Neural cell (in vitro differentiated cells): ENCODE data around the gene WDR35. TPM values are rescaled to one million over a fixed set of nuclear protein-coding genes. Genes with fewer than 3 reads are reported as not detected.

ENCODE experiments used
- H2AFZ ChIP-seq: fragments of 200-600, 300-800 bp; sonication (generic), shearing (Covaris generic); 2 replicates; pipeline ENCODE4 v1.6.0; 2014; ENCODE audit warnings: low read depth, mild to moderate bottlenecking, antibody characterized with exemption, low read length, moderate library complexity
- H3F3A ChIP-seq: fragments of 200-600 bp; shearing (Covaris generic); 2 replicates; pipeline ENCODE4 v1.6.1; 2016; ENCODE audit warnings: mild to moderate bottlenecking, moderate library complexity, mixed read lengths, antibody characterized with exemption, low read length; ENCODE audit not compliant: insufficient read depth, poor library complexity, severe bottlenecking
- H3K27ac ChIP-seq: fragments of 200-600, 300-800 bp; sonication (generic), shearing (Covaris generic); 2 replicates; pipeline ENCODE4 v1.5.1; 2014; ENCODE audit warnings: mild to moderate bottlenecking, low read length, moderate library complexity
- H3K27me3 ChIP-seq: fragments of 300-800, 200-600 bp; sonication (generic), shearing (Covaris generic); 2 replicates; pipeline ENCODE4 v1.6.0; 2014; ENCODE audit warnings: mild to moderate bottlenecking, low read depth, low read length, moderate library complexity; ENCODE audit not compliant: insufficient read depth
- H3K36me3 ChIP-seq: fragments of 300-800, 200-600 bp; sonication (generic), shearing (Covaris generic); 2 replicates; pipeline ENCODE4 v1.5.1; 2014; ENCODE audit warnings: mild to moderate bottlenecking, antibody characterized with exemption, low read length, moderate library complexity; ENCODE audit not compliant: insufficient read depth
- H3K4me2 ChIP-seq: fragments of 300-800, 200-600 bp; sonication (generic), shearing (Covaris generic); 2 replicates; pipeline ENCODE4 v1.6.0; 2014; ENCODE audit warnings: mild to moderate bottlenecking, low read length
- H3K4me3 ChIP-seq: fragments of 300-800, 200-600 bp; sonication (generic), shearing (Covaris generic); 2 replicates; pipeline ENCODE4 v1.5.1; 2014; ENCODE audit warnings: mild to moderate bottlenecking, low read length, moderate library complexity
- H3K79me2 ChIP-seq: fragments of 200-600 bp; shearing (Covaris generic); replicated peaks from 2 replicates; pipeline ENCODE4 v1.6.0; 2014; ENCODE audit warnings: mild to moderate bottlenecking, low read length, moderate library complexity; ENCODE audit not compliant: insufficient read depth
- H3K9ac ChIP-seq: fragments of 300-800, 200-600 bp; sonication (generic), shearing (Covaris generic); 2 replicates; pipeline ENCODE4 v1.6.1; 2016; ENCODE audit warnings: mild to moderate bottlenecking, low read length, mixed read lengths
- H3K9me2 ChIP-seq: fragments of 200-600 bp; shearing (Covaris generic); 2 replicates; pipeline ENCODE4 v1.6.1; 2016; ENCODE audit warnings: mild to moderate bottlenecking, low read length, mixed read lengths; ENCODE audit not compliant: insufficient read depth
- H3K9me3 ChIP-seq: fragments of 200-600, 300-800 bp; sonication (generic), shearing (Covaris generic); 2 replicates; pipeline ENCODE4 v1.6.1; 2016; ENCODE audit warnings: mild to moderate bottlenecking, mixed run types, low read length, moderate library complexity, mixed read lengths
- H4K20me1 ChIP-seq: fragments of 200-600 bp; shearing (Covaris generic); 2 replicates; pipeline ENCODE4 v1.6.1; 2016; ENCODE audit warnings: mild to moderate bottlenecking, mixed run types; ENCODE audit not compliant: insufficient read depth
- CTCF ChIP-seq: fragments of 450-650 bp; IDR thresholded peaks from 2 replicates; pipeline ENCODE4 v1.5.1; 2014; ENCODE audit warnings: antibody characterized with exemption, mild to moderate bottlenecking, moderate library complexity; ENCODE audit not compliant: poor library complexity, severe bottlenecking
- EP300 ChIP-seq: fragments of 450-650 bp; conservative IDR thresholded peaks from 2 replicates; pipeline ENCODE4 v1.6.1; 2014; ENCODE audit warnings: antibody characterized with exemption, mild to moderate bottlenecking, moderate library complexity; ENCODE audit not compliant: poor library complexity, severe bottlenecking
- EZH2 ChIP-seq: fragments of 200-600, 300-800 bp; shearing (Covaris generic), sonication (generic); IDR thresholded peaks from 2 replicates; pipeline ENCODE4 v1.6.1; 2014; ENCODE audit warnings: antibody characterized with exemption, low read length, borderline replicate concordance, mild to moderate bottlenecking; ENCODE audit not compliant: insufficient read depth, poor library complexity, severe bottlenecking
- MXI1 ChIP-seq: fragments of 450-650 bp; conservative IDR thresholded peaks from 2 replicates; pipeline ENCODE4 v1.6.1; 2014; ENCODE audit warnings: antibody characterized with exemption, mild to moderate bottlenecking; ENCODE audit not compliant: poor library complexity, severe bottlenecking
- POLR2AphosphoS5 ChIP-seq: IDR thresholded peaks from 2 replicates; pipeline ENCODE4 v1.6.1; 2012
- RAD21 ChIP-seq: fragments of 450-650 bp; conservative IDR thresholded peaks from 2 replicates; pipeline ENCODE4 v1.6.1; 2014; ENCODE audit warnings: antibody characterized with exemption, mild to moderate bottlenecking, moderate library complexity
- SMC3 ChIP-seq: fragments of 450-650 bp; conservative IDR thresholded peaks from 2 replicates; pipeline ENCODE4 v1.6.1; 2014; ENCODE audit warnings: antibody characterized with exemption, mild to moderate bottlenecking, moderate library complexity; ENCODE audit not compliant: poor library complexity
- TAF1 ChIP-seq: IDR thresholded peaks from 2 replicates; pipeline ENCODE4 v1.6.1; 2012; ENCODE audit warnings: low read depth
- polyA plus RNA-seq: library from polyadenylated mRNA; depleted of rRNA; stranded (reverse); fragments of >200 nt; gene quantifications from 2 replicates; pipeline ENCODE4 v1.2.3, GENCODE V29; 2014
- TF ChIP-seq, protein P1 (sequence below): IDR thresholded peaks from 2 replicates; pipeline ENCODE4 v1.6.1; 2012; ENCODE audit warnings: borderline replicate concordance

The WDR35 gene
- polyA plus RNA-seq, 1 donor from 2014 or later: 14.2 TPM

- Histone ChIP-seq H3K27ac (no peak overlapping the region), H4K20me1 (no peaks in the 10 kb centered on the region), H3K9me2 (no peaks in the 10 kb centered on the region), H3K9me3 (no peaks in the 10 kb centered on the region), H3K9ac (no peak overlapping the region), H2AFZ (no peak overlapping the region), H3K4me3 (no peak overlapping the region), H3K36me3 (no peaks in the 10 kb centered on the region), H3F3A (no peaks in the 10 kb centered on the region), H3K27me3 (peaks cover 8% of the 10 kb centered on the region), H3K4me2 (no peak overlapping the region), H3K79me2 (no peaks in the 10 kb centered on the region)
- no peak for TF ChIP-seq SMC3
- no peak for TF ChIP-seq POLR2AphosphoS5
- no peak for TF ChIP-seq TAF1
These were observed 117.6 kb downstream of the WDR35 start for GRCh38 chr2:19872302-19872701.

- no peaks in the 10 kb centered on the region for H3K36me3 ChIP-seq
- H3K79me2 ChIP-seq: no peaks in the 10 kb centered on the region
- no peaks in the 10 kb centered on the region for H3F3A ChIP-seq
- TF ChIP-seq SMC3 (no peak), RAD21 (no peak), CTCF (no peak)
- no peak overlapping the region for H3K4me3 ChIP-seq
- no peaks in the 10 kb centered on the region for H4K20me1 ChIP-seq
- no peak overlapping the region for H3K4me2 ChIP-seq
- no peak overlapping the region for H3K9ac ChIP-seq
- peaks cover 8% of the 10 kb centered on the region for H3K27me3 ChIP-seq
- no peaks in the 10 kb centered on the region for H3K9me3 ChIP-seq
- H2AFZ ChIP-seq: no peak overlapping the region
- H3K9me2 ChIP-seq: no peaks in the 10 kb centered on the region
- H3K27ac ChIP-seq: no peak overlapping the region
These were observed 118.1 kb downstream of the WDR35 start for GRCh38 chr2:19871836-19872235.

DNA sequence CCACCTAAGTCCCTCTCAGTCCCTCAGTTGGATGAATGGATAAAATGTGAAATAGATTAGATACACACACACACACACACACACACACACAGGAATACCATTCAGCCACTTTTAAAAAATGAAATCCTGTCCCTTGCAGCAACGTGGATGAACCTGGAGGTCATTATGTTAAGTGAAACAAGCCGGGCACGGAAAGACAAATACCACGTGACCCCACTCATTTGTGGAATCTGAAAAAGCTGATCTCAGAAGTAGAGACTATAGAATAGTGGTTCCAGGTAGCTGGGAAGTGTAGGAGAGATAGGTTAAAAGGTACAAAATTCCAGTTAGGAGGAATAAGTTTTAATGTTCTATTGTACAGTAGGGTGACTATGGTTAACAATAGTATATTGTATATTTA is 119.1 kb downstream of the WDR35 start:
- Histone ChIP-seq H3K4me2 (no peak overlapping the region), H3K9me3 (no peaks in the 10 kb centered on the region), H3K36me3 (no peaks in the 10 kb centered on the region), H2AFZ (no peak overlapping the region), H3F3A (no peaks in the 10 kb centered on the region), H3K27ac (no peak overlapping the region), H3K4me3 (no peak overlapping the region), H3K79me2 (no peaks in the 10 kb centered on the region), H3K27me3 (peaks cover 8% of the 10 kb centered on the region), H4K20me1 (no peaks in the 10 kb centered on the region), H3K9ac (no peak overlapping the region), H3K9me2 (no peaks in the 10 kb centered on the region)
- TF ChIP-seq POLR2AphosphoS5 (no peak), SMC3 (no peak), RAD21 (no peak), EP300 (no peak), MXI1 (no peak), EZH2 (no peak), TAF1 (no peak), CTCF (no peak)
- TF ChIP-seq, protein P1, sequence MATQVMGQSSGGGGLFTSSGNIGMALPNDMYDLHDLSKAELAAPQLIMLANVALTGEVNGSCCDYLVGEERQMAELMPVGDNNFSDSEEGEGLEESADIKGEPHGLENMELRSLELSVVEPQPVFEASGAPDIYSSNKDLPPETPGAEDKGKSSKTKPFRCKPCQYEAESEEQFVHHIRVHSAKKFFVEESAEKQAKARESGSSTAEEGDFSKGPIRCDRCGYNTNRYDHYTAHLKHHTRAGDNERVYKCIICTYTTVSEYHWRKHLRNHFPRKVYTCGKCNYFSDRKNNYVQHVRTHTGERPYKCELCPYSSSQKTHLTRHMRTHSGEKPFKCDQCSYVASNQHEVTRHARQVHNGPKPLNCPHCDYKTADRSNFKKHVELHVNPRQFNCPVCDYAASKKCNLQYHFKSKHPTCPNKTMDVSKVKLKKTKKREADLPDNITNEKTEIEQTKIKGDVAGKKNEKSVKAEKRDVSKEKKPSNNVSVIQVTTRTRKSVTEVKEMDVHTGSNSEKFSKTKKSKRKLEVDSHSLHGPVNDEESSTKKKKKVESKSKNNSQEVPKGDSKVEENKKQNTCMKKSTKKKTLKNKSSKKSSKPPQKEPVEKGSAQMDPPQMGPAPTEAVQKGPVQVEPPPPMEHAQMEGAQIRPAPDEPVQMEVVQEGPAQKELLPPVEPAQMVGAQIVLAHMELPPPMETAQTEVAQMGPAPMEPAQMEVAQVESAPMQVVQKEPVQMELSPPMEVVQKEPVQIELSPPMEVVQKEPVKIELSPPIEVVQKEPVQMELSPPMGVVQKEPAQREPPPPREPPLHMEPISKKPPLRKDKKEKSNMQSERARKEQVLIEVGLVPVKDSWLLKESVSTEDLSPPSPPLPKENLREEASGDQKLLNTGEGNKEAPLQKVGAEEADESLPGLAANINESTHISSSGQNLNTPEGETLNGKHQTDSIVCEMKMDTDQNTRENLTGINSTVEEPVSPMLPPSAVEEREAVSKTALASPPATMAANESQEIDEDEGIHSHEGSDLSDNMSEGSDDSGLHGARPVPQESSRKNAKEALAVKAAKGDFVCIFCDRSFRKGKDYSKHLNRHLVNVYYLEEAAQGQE: no peak
